Ishikawa (cell line): ENCODE data around the gene ZNF552.

Source experiments
- CREB1 ChIP-seq: IDR thresholded peaks from 2 replicates; pipeline ENCODE4 v1.6.1; 2012; ENCODE audit warnings: low read depth
- EP300 ChIP-seq: IDR thresholded peaks from 2 replicates; pipeline ENCODE4 v1.6.1; 2012; ENCODE audit warnings: borderline replicate concordance
- NFIC ChIP-seq: IDR thresholded peaks from 2 replicates; pipeline ENCODE4 v1.6.1; 2012
- TAF1 ChIP-seq: IDR thresholded peaks from 2 replicates; pipeline ENCODE4 v1.6.1; 2012; ENCODE audit warnings: low read depth, mild to moderate bottlenecking
- ZBTB7A ChIP-seq: IDR thresholded peaks from 2 replicates; pipeline ENCODE4 v1.6.1; 2012; ENCODE audit warnings: low read depth
- TF ChIP-seq, protein P1 (sequence below): IDR thresholded peaks from 2 replicates; pipeline ENCODE4 v1.6.1; 2012

- TF ChIP-seq CREB1 (no peak), EP300 (no peak), TAF1 (no peak), ZBTB7A (no peak), NFIC (no peak)
- TF ChIP-seq, protein P1, sequence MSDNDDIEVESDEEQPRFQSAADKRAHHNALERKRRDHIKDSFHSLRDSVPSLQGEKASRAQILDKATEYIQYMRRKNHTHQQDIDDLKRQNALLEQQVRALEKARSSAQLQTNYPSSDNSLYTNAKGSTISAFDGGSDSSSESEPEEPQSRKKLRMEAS: no peak
Observed at GRCh38 chr19:57815247-57816075, 748 bp upstream of the ZNF552 start.
